Measurements from ENCODE around the gene FAM174B.

- TF ChIP-seq CTCF (IDR thresholded peaks at IDR 0.05) (no peak), POLR2A (IDR thresholded peaks at IDR 0.05) (no peak)
Measured at GRCh38 chr15:92682741-92683510, 27.4 kb upstream of the FAM174B start.

Data from heart left ventricle (tissue), 13 donors.